Measurements from ENCODE around the gene CRYBG1.

CRYBG1 gene

GRCh38 chr6:106525107-106525881, 164.8 kb downstream of the CRYBG1 start:
- TF ChIP-seq, protein P1, sequence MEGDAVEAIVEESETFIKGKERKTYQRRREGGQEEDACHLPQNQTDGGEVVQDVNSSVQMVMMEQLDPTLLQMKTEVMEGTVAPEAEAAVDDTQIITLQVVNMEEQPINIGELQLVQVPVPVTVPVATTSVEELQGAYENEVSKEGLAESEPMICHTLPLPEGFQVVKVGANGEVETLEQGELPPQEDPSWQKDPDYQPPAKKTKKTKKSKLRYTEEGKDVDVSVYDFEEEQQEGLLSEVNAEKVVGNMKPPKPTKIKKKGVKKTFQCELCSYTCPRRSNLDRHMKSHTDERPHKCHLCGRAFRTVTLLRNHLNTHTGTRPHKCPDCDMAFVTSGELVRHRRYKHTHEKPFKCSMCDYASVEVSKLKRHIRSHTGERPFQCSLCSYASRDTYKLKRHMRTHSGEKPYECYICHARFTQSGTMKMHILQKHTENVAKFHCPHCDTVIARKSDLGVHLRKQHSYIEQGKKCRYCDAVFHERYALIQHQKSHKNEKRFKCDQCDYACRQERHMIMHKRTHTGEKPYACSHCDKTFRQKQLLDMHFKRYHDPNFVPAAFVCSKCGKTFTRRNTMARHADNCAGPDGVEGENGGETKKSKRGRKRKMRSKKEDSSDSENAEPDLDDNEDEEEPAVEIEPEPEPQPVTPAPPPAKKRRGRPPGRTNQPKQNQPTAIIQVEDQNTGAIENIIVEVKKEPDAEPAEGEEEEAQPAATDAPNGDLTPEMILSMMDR (IDR thresholded peaks at IDR 0.05; ENCODE audit: borderline replicate concordance, control extremely low read depth, extremely low read depth, insufficient read depth, missing control alignments): no peak
- in situ Hi-C loops (cut with MboI; ENCODE audit: low sequenced_read_pairs, unreplicated experiment): no loop called here

DNA sequence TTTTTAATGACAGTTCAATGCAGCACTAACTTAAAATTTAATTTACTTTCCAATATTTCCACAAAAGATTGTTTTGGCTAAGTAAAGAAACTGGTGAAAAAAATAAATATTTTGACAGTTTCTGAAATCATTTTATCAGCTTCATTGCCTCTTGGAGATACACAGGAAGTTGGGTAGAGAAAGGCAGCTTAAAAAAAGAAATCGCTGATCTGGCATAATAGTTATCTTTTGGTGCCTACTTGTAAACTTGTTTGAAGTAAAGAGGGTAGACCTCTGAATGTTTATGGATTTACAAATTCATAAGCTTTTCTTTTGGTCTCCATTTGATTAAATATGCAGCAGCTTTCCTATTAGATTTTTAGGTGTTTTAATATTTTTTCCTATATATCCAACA, 165.4 kb downstream of the CRYBG1 start:
- no peak for DNase-seq (ENCODE audit: low spot score)
- TF ChIP-seq, protein P1 (IDR thresholded peaks at IDR 0.05; ENCODE audit: borderline replicate concordance, control extremely low read depth, extremely low read depth, insufficient read depth, missing control alignments): no peak
- in situ Hi-C loops (cut with MboI; ENCODE audit: low sequenced_read_pairs, unreplicated experiment): no loop called here

More at GRCh38 chr6:106525107-106525881, 164.8 kb downstream of the CRYBG1 start:
- DNase-seq (ENCODE audit: low spot score): peak; percentile 44

GRCh38 chr6:106527117-106527516, 166.6 kb downstream of the CRYBG1 start:
- TF ChIP-seq, protein P1 (IDR thresholded peaks at IDR 0.05; ENCODE audit: borderline replicate concordance, control extremely low read depth, extremely low read depth, insufficient read depth, missing control alignments): no peak
- DNase-seq (ENCODE audit: low spot score): no peak
- in situ Hi-C loops (cut with MboI; ENCODE audit: low sequenced_read_pairs, unreplicated experiment): no loop called here

GRCh38 chr6:106527979-106528378, 167.5 kb downstream of the CRYBG1 start:
- in situ Hi-C loops (cut with MboI; ENCODE audit: low sequenced_read_pairs, unreplicated experiment): no loop called here
- TF ChIP-seq, protein P1 (IDR thresholded peaks at IDR 0.05; ENCODE audit: borderline replicate concordance, control extremely low read depth, extremely low read depth, insufficient read depth, missing control alignments): no peak
- no peak for DNase-seq (ENCODE audit: low spot score)

DNA sequence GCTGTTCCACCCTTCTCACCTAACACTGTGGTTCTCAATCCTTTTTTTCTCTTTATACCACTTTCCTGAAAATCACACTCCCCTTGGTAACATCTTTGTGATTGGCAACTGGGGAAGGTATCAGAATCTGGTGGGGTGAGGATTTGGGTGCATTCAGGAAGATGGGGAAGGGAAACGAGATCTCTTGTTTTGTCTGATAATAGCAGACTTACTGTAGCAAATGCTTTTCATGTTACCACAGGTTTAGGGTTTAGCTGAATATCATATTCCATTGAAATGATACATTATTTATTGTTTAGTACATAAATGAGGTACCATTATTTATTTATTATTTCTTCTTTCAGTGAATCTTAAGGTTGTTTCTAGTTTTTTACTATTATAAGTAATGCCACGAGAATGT, 168.0 kb downstream of the CRYBG1 start:
- in situ Hi-C loops (cut with MboI; ENCODE audit: low sequenced_read_pairs, unreplicated experiment): no loop called here
- no peak for DNase-seq (ENCODE audit: low spot score)
- TF ChIP-seq, protein P1 (IDR thresholded peaks at IDR 0.05; ENCODE audit: borderline replicate concordance, control extremely low read depth, extremely low read depth, insufficient read depth, missing control alignments): no peak

DNA sequence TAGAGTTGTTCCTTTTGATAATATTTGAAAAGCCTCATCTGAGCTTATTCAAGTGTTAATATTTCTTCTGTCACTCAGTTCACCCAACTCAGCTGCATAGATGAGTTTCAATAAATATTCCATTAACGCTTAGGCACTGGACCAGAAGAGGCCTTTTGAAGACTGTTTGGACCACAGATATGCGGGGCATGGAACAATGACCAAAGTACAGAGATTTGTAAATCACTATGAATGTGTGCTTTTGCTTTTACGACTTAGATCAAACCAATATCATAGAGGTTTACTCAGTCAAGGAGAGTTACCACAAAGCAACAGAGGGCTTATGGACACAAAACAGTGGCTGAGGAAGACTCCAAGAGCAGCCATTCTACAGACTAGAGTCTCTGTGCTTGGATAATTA, 168.9 kb downstream of the CRYBG1 start:
- TF ChIP-seq, protein P1 (IDR thresholded peaks at IDR 0.05; ENCODE audit: borderline replicate concordance, control extremely low read depth, extremely low read depth, insufficient read depth, missing control alignments): no peak
- in situ Hi-C loops (cut with MboI; ENCODE audit: low sequenced_read_pairs, unreplicated experiment): no loop called here
- DNase-seq (ENCODE audit: low spot score): no peak

Data from GM13976 (cell line).